K562 (cell line): ENCODE data around the gene FAM174B. TPM values are rescaled to one million over a fixed set of nuclear protein-coding genes. Genes with fewer than 3 reads are reported as not detected.

ENCODE experiments used
- ATAC-seq: fragments of 200-7000 bp; cut with Tn5 transposase; 3 replicates; pipeline ENCODE4 v1.9.1; 2020; ENCODE audit warnings: moderate library complexity
- BruUV-seq: library from RNA; stranded (reverse); fragments of 400-500 nt; replicated peaks from 2 replicates; lab custom pipeline; 2021; lab: Mats Ljungman, UMichigan
- CTCF ChIA-PET: fragments of 300-600 bp; formaldehyde crosslinking; extraction: SDS; loops from one replicate; lab custom pipeline; 2021; ENCODE audit warnings: low intra/inter-chr PET ratio; lab: Yijun Ruan, JAX
- POLR2A ChIA-PET: fragments of 300-600, 350-650 bp; sonication (Branson Sonifier 250); formaldehyde crosslinking; extraction: SDS; loops from one replicate; lab custom pipeline; 2021; ENCODE audit warnings: antibody characterized with exemption, inconsistent platforms; lab: Yijun Ruan, JAX
- DNase-seq, 4 experiments: peaks; one replicate each; pipeline versions ENCODE4 v3.0.0 to v3.0.0-alpha.2; 2011 to 2018; ENCODE audit warnings: low spot score in 3 of 4, mixed read lengths in 3 of 4; ENCODE audit errors: extremely low read depth in 1 of 4
- FAIRE-seq: peaks from 2 replicates; lab custom pipeline; 2011; peaks lifted over from hg19 to GRCh38; lab: Jason Lieb, UNC
- H2AFZ ChIP-seq: 2 replicates; pipeline ENCODE4 v1.6.0; 2011; ENCODE audit warnings: low read depth, low read length, control low read depth, inconsistent platforms
- H3K27ac ChIP-seq: fragments of 200-600 bp; 3 replicates; pipeline ENCODE4 v1.8.0; 2011; ENCODE audit warnings: low read depth, mild to moderate bottlenecking, control low read depth, inconsistent platforms, low read length, moderate library complexity, mixed read lengths; ENCODE audit errors: extremely low read depth
- H3K27me3 ChIP-seq, 2 experiments: fragments of 300-600 bp in 1 of 2; 2 replicates in 1 of 2; 3 replicates in 1 of 2; pipeline versions ENCODE4 v1.6.0 to v1.8.0; 2011; ENCODE audit warnings: inconsistent platforms in 2 of 2, low read length in 2 of 2, mild to moderate bottlenecking in 1 of 2, mixed read lengths in 1 of 2, moderate library complexity in 1 of 2; ENCODE audit not compliant: control insufficient read depth in 2 of 2, insufficient read depth in 2 of 2
- H3K36me3 ChIP-seq: fragments of 300-600 bp; 3 replicates; pipeline ENCODE4 v1.8.0; 2011; ENCODE audit warnings: mild to moderate bottlenecking, low read length, inconsistent platforms; ENCODE audit not compliant: control insufficient read depth, insufficient read depth
- H3K4me1 ChIP-seq, 2 experiments: fragments of 200-600 bp in 1 of 2; replicated peaks in 1 of 2; 2 replicates in 1 of 2; 3 replicates in 1 of 2; pipeline versions ENCODE4 v1.5.1 to v1.8.0; 2011; ENCODE audit warnings: inconsistent platforms in 2 of 2, low read length in 2 of 2, mild to moderate bottlenecking in 1 of 2, mixed read lengths in 1 of 2, moderate library complexity in 1 of 2; ENCODE audit not compliant: control insufficient read depth in 2 of 2, insufficient read depth in 2 of 2
- H3K4me2 ChIP-seq: 2 replicates; pipeline ENCODE4 v1.6.1; 2011; ENCODE audit warnings: low read length, control low read depth, inconsistent platforms, mixed read lengths; ENCODE audit not compliant: insufficient read depth
- H3K4me3 ChIP-seq: fragments of 200-600 bp; sonication (generic), shearing (Covaris generic); 2 replicates; pipeline ENCODE4 v1.5.1; 2016; ENCODE audit warnings: control low read depth, inconsistent platforms
- H3K79me2 ChIP-seq: fragments of 200-600 bp; 3 replicates; pipeline ENCODE4 v1.8.0; 2011; ENCODE audit warnings: low read length, inconsistent platforms; ENCODE audit not compliant: control insufficient read depth, insufficient read depth
- H3K9ac ChIP-seq, 2 experiments: 2 replicates each; pipeline versions ENCODE4 v1.6.0 to v1.6.1; 2011; ENCODE audit warnings: low read depth in 2 of 2, low read length in 2 of 2, control low read depth in 1 of 2, inconsistent platforms in 1 of 2, mild to moderate bottlenecking in 1 of 2, mixed read lengths in 1 of 2; ENCODE audit not compliant: insufficient read depth in 1 of 2
- H3K9me1 ChIP-seq: one replicate; pipeline ENCODE4 v1.6.0; 2011; ENCODE audit warnings: inconsistent platforms, mild to moderate bottlenecking, low read length, moderate library complexity; ENCODE audit not compliant: control insufficient read depth, insufficient read depth
- H3K9me3 ChIP-seq: replicated peaks from 2 replicates; pipeline ENCODE4 v1.5.1; 2011; ENCODE audit warnings: low read depth, low read length, inconsistent platforms; ENCODE audit not compliant: control insufficient read depth, insufficient read depth
- H4K20me1 ChIP-seq: replicated peaks from 2 replicates; pipeline ENCODE4 v1.6.1; 2011; ENCODE audit warnings: low read length, inconsistent platforms, mixed read lengths; ENCODE audit not compliant: control insufficient read depth, insufficient read depth
- ATF4 ChIP-seq: fragments of 450-650 bp; formaldehyde crosslinking; IDR thresholded peaks from 2 replicates; pipeline ENCODE4 v1.4.0; 2022; ENCODE audit warnings: mild to moderate bottlenecking, moderate library complexity
- BCOR ChIP-seq: fragments of 450-650 bp; IDR thresholded peaks from 2 replicates; pipeline ENCODE4 v1.6.1; 2016
- ETS2 ChIP-seq: IDR thresholded peaks from 2 replicates; pipeline ENCODE4 v1.6.1; 2016; ENCODE audit warnings: borderline replicate concordance, missing genetic modification characterization, mild to moderate bottlenecking, moderate library complexity, missing compliant biosample characterization; ENCODE audit not compliant: poor library complexity, severe bottlenecking
- GABPB2 ChIP-seq: fragments of 250-450 bp; sonication (Bioruptor Pico); conservative IDR thresholded peaks from 2 replicates; pipeline ENCODE4 v1.5.1; 2021; ENCODE audit warnings: mild to moderate bottlenecking
- ILK ChIP-seq: fragments of 450-650 bp; IDR thresholded peaks from 2 replicates; pipeline ENCODE4 v1.6.1; 2016; ENCODE audit warnings: missing genetic modification characterization, low read depth, mild to moderate bottlenecking, missing compliant biosample characterization, moderate library complexity, borderline replicate concordance
- PCBP2 ChIP-seq: fragments of 200-400 bp; formaldehyde crosslinking; IDR thresholded peaks from 2 replicates; pipeline ENCODE4 v1.6.1; 2018; ENCODE audit warnings: low read length, low read depth, mild to moderate bottlenecking, moderate library complexity; ENCODE audit not compliant: poor library complexity, severe bottlenecking
- PHTF2 ChIP-seq: fragments of 250-450 bp; sonication (Bioruptor Pico); IDR thresholded peaks from 2 replicates; pipeline ENCODE4 v1.5.0; 2021; ENCODE audit warnings: mild to moderate bottlenecking
- PURB ChIP-seq: sonication (generic); formaldehyde crosslinking; IDR thresholded peaks from 2 replicates; pipeline ENCODE4 v1.9.0; 2021; ENCODE audit warnings: low read depth, mild to moderate bottlenecking, missing genetic modification reagents
- RBM25 ChIP-seq: fragments of 200-400 bp; formaldehyde crosslinking; IDR thresholded peaks from 2 replicates; pipeline ENCODE4 v1.6.1; 2018; ENCODE audit warnings: low read length, low read depth, moderate library complexity; ENCODE audit not compliant: severe bottlenecking
- RBM34 ChIP-seq: fragments of 200-400 bp; formaldehyde crosslinking; IDR thresholded peaks from 2 replicates; pipeline ENCODE4 v1.6.1; 2018; ENCODE audit warnings: low read length, borderline replicate concordance; ENCODE audit not compliant: insufficient read depth
- SP2 ChIP-seq: IDR thresholded peaks from 2 replicates; pipeline ENCODE4 v1.6.1; 2011; ENCODE audit warnings: mild to moderate bottlenecking, low read depth, low read length, moderate library complexity; ENCODE audit not compliant: poor library complexity, severe bottlenecking; ENCODE audit errors: extremely low read depth
- ZNF217 ChIP-seq: sonication (generic); formaldehyde crosslinking; IDR thresholded peaks from 2 replicates; pipeline ENCODE4 v1.8.0; 2022; ENCODE audit warnings: mild to moderate bottlenecking, missing genetic modification reagents
- ZNF277 ChIP-seq: fragments of 250-450 bp; sonication (Bioruptor Pico); IDR thresholded peaks from 2 replicates; pipeline ENCODE4 v1.8.0; 2022; ENCODE audit warnings: inconsistent platforms, mild to moderate bottlenecking, moderate library complexity, borderline replicate concordance
- WGBS: fragments of 100-300 bp; shearing (Covaris generic); methylation state at CpG from one replicate; pipeline ENCODE4 v1.1.6; 2016; ENCODE audit warnings: low coverage, mixed read lengths; ENCODE audit not compliant: insufficient coverage; ENCODE audit errors: missing lambda C conversion rate; 5-methylcytosine and 5-hydroxymethylcytosine counted together
- in situ Hi-C: fragments of 300-500 bp; cut with MboI; formaldehyde crosslinking; loops from 4 replicates; pipeline ENCODE4 v1.15.0; 2018; ENCODE audit warnings: inconsistent platforms, mixed read lengths
- intact Hi-C: fragments of 100-400 bp; cut with micrococcal nuclease; formaldehyde crosslinking; loops from 2 replicates; pipeline ENCODE4 v1.14.2; 2022
- polyA plus RNA-seq, 8 experiments: library from polyadenylated mRNA; depleted of rRNA in 4 of 8; stranded (reverse) in 5 of 8; unstranded in 3 of 8; fragments of >200 nt; fragmentation: Nextera tagmentation in 2 of 8; fragmentation: Illumina TruSeq in 1 of 8; extraction: Ambion mirVana in 2 of 8; extraction: Trizol in 1 of 8; gene quantifications; 2 replicates each; pipeline versions ENCODE4 v1.2.1 to v1.2.3, GENCODE V29; 2011 to 2014; ENCODE audit warnings: inconsistent platforms in 1 of 8, missing spikeins in 1 of 8
- total RNA-seq, 7 experiments: library from RNA; depleted of rRNA in 6 of 7; stranded (reverse); fragments of >200 nt in 6 of 7; fragmentation: Illumina TruSeq in 2 of 7; extraction: Trizol in 2 of 7; gene quantifications; 2 replicates each; pipeline versions ENCODE4 v1.2.1 to v1.2.3, GENCODE V29; 2011 to 2021; ENCODE audit warnings: low replicate concordance in 1 of 7
- TF ChIP-seq, protein P1 (sequence below): IDR thresholded peaks from 3 replicates; pipeline ENCODE4 v1.6.1; 2011; ENCODE audit warnings: borderline replicate concordance, mild to moderate bottlenecking, moderate library complexity; ENCODE audit not compliant: insufficient read length; ENCODE audit errors: extremely low read depth

FAM174B gene
- total and polyA plus RNA-seq, 9 of the 15 experiments (the other 6 are each of a cell fraction or from before 2014, with no cell fraction given), result 0.39 to 2.7 (median 1.9) TPM; not detected in 1

- no peaks in the 10 kb centered on the region for H3K79me2 ChIP-seq
- peaks cover 4 to 29% of the 10 kb centered on the region in 2 experiments; a peak in 3 of 5 replicates for H3K27me3 ChIP-seq
- DNase-seq (no peak), FAIRE-seq (peak; percentile 70), ATAC-seq (no peak)
- 0 out of 2 replicates have a peak overlapping the region, but pooled peaks have one; percentile 8 for H2AFZ ChIP-seq
- no peaks in the 10 kb centered on the region for H3K9me1 ChIP-seq
- H3K9ac ChIP-seq, result no peak overlapping the region
- no peak overlapping the region for H3K27ac ChIP-seq
- WGBS, result 48% methylated on average over 12 of the region's 12 CpGs
- no peaks in the 10 kb centered on the region for H3K9me3 ChIP-seq
- H3K4me1 ChIP-seq, result peaks cover 20 to 21% of the 10 kb centered on the region in 2 experiments; a peak in 4 of 5 replicates
- POLR2A ChIA-PET, result interaction anchor here (0.8 kb wide), 1 partner anchor 10 kb away, joined by 3 read pairs; no protein-coding TSS in a partner anchor
- in situ Hi-C loops (no loop called here), intact Hi-C loops (loop anchor here (5.0 to 10.0 kb wide), 2 partner anchors 48 to 295 kb away; no protein-coding TSS in a partner anchor)
- no peaks in the 10 kb centered on the region for H3K36me3 ChIP-seq
- no peak overlapping the region for H3K4me3 ChIP-seq
- no TSS peak for BruUV-seq
- CTCF ChIA-PET, result no interaction called here
- no peak overlapping the region for H3K4me2 ChIP-seq
- no peaks in the 10 kb centered on the region for H4K20me1 ChIP-seq
- TF ChIP-seq, protein P1, sequence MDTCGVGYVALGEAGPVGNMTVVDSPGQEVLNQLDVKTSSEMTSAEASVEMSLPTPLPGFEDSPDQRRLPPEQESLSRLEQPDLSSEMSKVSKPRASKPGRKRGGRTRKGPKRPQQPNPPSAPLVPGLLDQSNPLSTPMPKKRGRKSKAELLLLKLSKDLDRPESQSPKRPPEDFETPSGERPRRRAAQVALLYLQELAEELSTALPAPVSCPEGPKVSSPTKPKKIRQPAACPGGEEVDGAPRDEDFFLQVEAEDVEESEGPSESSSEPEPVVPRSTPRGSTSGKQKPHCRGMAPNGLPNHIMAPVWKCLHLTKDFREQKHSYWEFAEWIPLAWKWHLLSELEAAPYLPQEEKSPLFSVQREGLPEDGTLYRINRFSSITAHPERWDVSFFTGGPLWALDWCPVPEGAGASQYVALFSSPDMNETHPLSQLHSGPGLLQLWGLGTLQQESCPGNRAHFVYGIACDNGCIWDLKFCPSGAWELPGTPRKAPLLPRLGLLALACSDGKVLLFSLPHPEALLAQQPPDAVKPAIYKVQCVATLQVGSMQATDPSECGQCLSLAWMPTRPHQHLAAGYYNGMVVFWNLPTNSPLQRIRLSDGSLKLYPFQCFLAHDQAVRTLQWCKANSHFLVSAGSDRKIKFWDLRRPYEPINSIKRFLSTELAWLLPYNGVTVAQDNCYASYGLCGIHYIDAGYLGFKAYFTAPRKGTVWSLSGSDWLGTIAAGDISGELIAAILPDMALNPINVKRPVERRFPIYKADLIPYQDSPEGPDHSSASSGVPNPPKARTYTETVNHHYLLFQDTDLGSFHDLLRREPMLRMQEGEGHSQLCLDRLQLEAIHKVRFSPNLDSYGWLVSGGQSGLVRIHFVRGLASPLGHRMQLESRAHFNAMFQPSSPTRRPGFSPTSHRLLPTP, result no peak
- no peak for TF ChIP-seq PHTF2
- no peak for TF ChIP-seq PURB (CRISPR knock-in tag)
- no peak for TF ChIP-seq PCBP2
- no peak for TF ChIP-seq ATF4 (CRISPR knock-in tag)
- TF ChIP-seq ETS2 (tag), result no peak
- no peak for TF ChIP-seq RBM34
- TF ChIP-seq ZNF217 (CRISPR knock-in tag), result no peak
- no peak for TF ChIP-seq GABPB2 (CRISPR knock-in tag)
- TF ChIP-seq RBM25, result peak; percentile 54
- peak; percentile 33; the same call in 1 of the 2 replicates for TF ChIP-seq BCOR
- TF ChIP-seq ZNF277 (CRISPR knock-in tag), result no peak
- TF ChIP-seq ILK (tag), result no peak
- no peak for TF ChIP-seq SP2
These were observed 36.2 kb downstream of the FAM174B start for GRCh38 chr15:92619145-92620101.
